ENCODE measurements around the gene ACIN1. TPM values are rescaled to one million over a fixed set of nuclear protein-coding genes. Genes with fewer than 3 reads are reported as not detected.
A peak's percentile ranks its signal among the peaks of the same experiment; 100 is the strongest.

The ACIN1 gene
- polyA plus RNA-seq, 1 donor: 225 TPM

GRCh38 chr14:23040100-23040499, 54.8 kb downstream of the ACIN1 start:
- H3K9me3 ChIP-seq (ENCODE audit: control insufficient read depth, low read depth, low read length): no peaks in the 10 kb centered on the region
- H3K4me1 ChIP-seq (ENCODE audit: control insufficient read depth, insufficient read depth, low read length): no peaks in the 10 kb centered on the region
- WGBS (ENCODE audit: insufficient coverage, low lambda C conversion rate): no CpG with 5 or more reads among the region's 4 CpGs
- no peak overlapping the region for H3K4me3 ChIP-seq (ENCODE audit: low read length)
- no peak overlapping the region for H3K27ac ChIP-seq (ENCODE audit: low read length)
- no peaks in the 10 kb centered on the region for H3K36me3 ChIP-seq (ENCODE audit: control insufficient read depth, insufficient read depth, low read length)
- no peaks in the 10 kb centered on the region for H3K27me3 ChIP-seq (ENCODE audit: control insufficient read depth, insufficient read depth, low read length)
- no peak for DNase-seq

GRCh38 chr14:23035303-23036144, 59.4 kb downstream of the ACIN1 start:
- H3K27me3 ChIP-seq (ENCODE audit: control insufficient read depth, insufficient read depth, low read length): no peaks in the 10 kb centered on the region
- H3K4me1 ChIP-seq (ENCODE audit: control insufficient read depth, insufficient read depth, low read length): peaks cover 10% of the 10 kb centered on the region
- peak overlapping the region; percentile 89 for H3K27ac ChIP-seq (ENCODE audit: low read length)
- H3K4me3 ChIP-seq (ENCODE audit: low read length): peak overlapping the region; percentile 91
- DNase-seq: no peak
- 0% methylated on average over 2 of the region's 14 CpGs for WGBS (ENCODE audit: insufficient coverage, low lambda C conversion rate)
- peaks cover 26% of the 10 kb centered on the region for H3K36me3 ChIP-seq (ENCODE audit: control insufficient read depth, insufficient read depth, low read length)
- no peaks in the 10 kb centered on the region for H3K9me3 ChIP-seq (ENCODE audit: control insufficient read depth, low read depth, low read length)

GRCh38 chr14:23034498-23035302, 60.2 kb downstream of the ACIN1 start, which contains the start of gene PSMB5:
Gene PSMB5 (minus strand): TSS chr14:23034900. CDS start chr14:23034881, 19 bp downstream.
- WGBS (ENCODE audit: insufficient coverage, low lambda C conversion rate): no CpG with 5 or more reads among the region's 36 CpGs
- no peaks in the 10 kb centered on the region for H3K27me3 ChIP-seq (ENCODE audit: control insufficient read depth, insufficient read depth, low read length)
- peaks cover 29% of the 10 kb centered on the region for H3K36me3 ChIP-seq (ENCODE audit: control insufficient read depth, insufficient read depth, low read length)
- peak within 1 kb of the TSS; percentile 91 for H3K4me3 ChIP-seq (ENCODE audit: low read length)
- peak; percentile 92 to 98 for DNase-seq
- peak within 1 kb of the TSS; percentile 89 for H3K27ac ChIP-seq (ENCODE audit: low read length)
- peaks cover 10% of the 10 kb centered on the region for H3K4me1 ChIP-seq (ENCODE audit: control insufficient read depth, insufficient read depth, low read length)
- H3K9me3 ChIP-seq (ENCODE audit: control insufficient read depth, low read depth, low read length): no peaks in the 10 kb centered on the region

DNA sequence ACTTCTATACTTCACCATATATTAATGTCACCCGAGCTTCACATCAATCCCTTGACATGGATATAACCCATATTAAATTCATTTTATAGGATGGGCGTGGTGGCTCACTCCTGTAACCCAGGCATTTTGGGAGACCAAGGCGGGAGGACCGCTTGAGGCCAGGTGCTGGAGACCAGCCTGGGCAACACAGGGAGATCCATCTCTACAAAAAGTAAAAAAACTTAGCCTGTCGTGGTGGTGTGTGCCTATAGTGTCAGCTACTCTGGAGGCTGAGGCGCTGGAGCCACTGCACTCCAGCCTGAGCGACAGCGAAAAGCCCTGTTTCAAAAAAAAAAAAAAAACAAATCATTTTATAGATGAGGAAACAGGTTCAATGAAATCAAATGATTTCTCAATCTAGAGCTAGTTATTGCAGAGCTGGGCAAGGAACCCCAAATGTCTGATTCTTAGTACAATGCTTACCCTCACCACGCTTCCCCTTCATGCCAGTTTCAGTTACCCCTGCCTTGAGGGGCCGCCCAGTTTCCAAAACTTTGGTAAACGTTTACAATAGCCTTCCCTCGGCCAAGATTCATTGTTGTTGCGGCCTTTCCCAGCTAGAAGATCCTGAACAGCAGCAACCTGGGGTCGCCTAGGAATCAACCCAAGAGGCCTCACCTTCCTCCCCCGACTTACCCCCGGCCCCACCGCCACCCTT, 61.0 kb downstream of the ACIN1 start:
- Histone ChIP-seq H3K27ac (ENCODE audit: low read length) (peak overlapping the region; percentile 89), H3K4me3 (ENCODE audit: low read length) (peak overlapping the region; percentile 91), H3K4me1 (ENCODE audit: control insufficient read depth, insufficient read depth, low read length) (peaks cover 10% of the 10 kb centered on the region), H3K36me3 (ENCODE audit: control insufficient read depth, insufficient read depth, low read length) (peaks cover 34% of the 10 kb centered on the region), H3K27me3 (ENCODE audit: control insufficient read depth, insufficient read depth, low read length) (no peaks in the 10 kb centered on the region), H3K9me3 (ENCODE audit: control insufficient read depth, low read depth, low read length) (no peaks in the 10 kb centered on the region)
- WGBS (ENCODE audit: insufficient coverage, low lambda C conversion rate): 90% methylated on average over 2 of the region's 17 CpGs
- no peak for DNase-seq

GRCh38 chr14:23033251-23033727, 61.6 kb downstream of the ACIN1 start:
- Histone ChIP-seq H3K4me1 (ENCODE audit: control insufficient read depth, insufficient read depth, low read length) (peaks cover 10% of the 10 kb centered on the region), H3K27ac (ENCODE audit: low read length) (no peak overlapping the region), H3K4me3 (ENCODE audit: low read length) (no peak overlapping the region), H3K27me3 (ENCODE audit: control insufficient read depth, insufficient read depth, low read length) (no peaks in the 10 kb centered on the region), H3K9me3 (ENCODE audit: control insufficient read depth, low read depth, low read length) (no peaks in the 10 kb centered on the region), H3K36me3 (ENCODE audit: control insufficient read depth, insufficient read depth, low read length) (peaks cover 38% of the 10 kb centered on the region)
- no peak for DNase-seq
- 100% methylated on average over 1 of the region's 10 CpGs for WGBS (ENCODE audit: insufficient coverage, low lambda C conversion rate)

- H3K36me3 ChIP-seq (ENCODE audit: control insufficient read depth, insufficient read depth, low read length): peaks cover 47% of the 10 kb centered on the region
- WGBS (ENCODE audit: insufficient coverage, low lambda C conversion rate): 96% methylated on average over 3 of the region's 4 CpGs
Observed at GRCh38 chr14:23030936-23031335, 64.0 kb downstream of the ACIN1 start.

GRCh38 chr14:23028799-23029198, 66.1 kb downstream of the ACIN1 start:
- no peaks in the 10 kb centered on the region for H3K9me3 ChIP-seq (ENCODE audit: control insufficient read depth, low read depth, low read length)
- WGBS (ENCODE audit: insufficient coverage, low lambda C conversion rate): 80% methylated on average over 1 of the region's 2 CpGs
- H3K27ac ChIP-seq (ENCODE audit: low read length): no peak overlapping the region
- no peak for DNase-seq
- no peak overlapping the region for H3K4me3 ChIP-seq (ENCODE audit: low read length)
- peaks cover 19% of the 10 kb centered on the region for H3K4me1 ChIP-seq (ENCODE audit: control insufficient read depth, insufficient read depth, low read length)
- H3K36me3 ChIP-seq (ENCODE audit: control insufficient read depth, insufficient read depth, low read length): peaks cover 50% of the 10 kb centered on the region
- no peaks in the 10 kb centered on the region for H3K27me3 ChIP-seq (ENCODE audit: control insufficient read depth, insufficient read depth, low read length)

More at GRCh38 chr14:23030936-23031335, 64.0 kb downstream of the ACIN1 start:
- DNase-seq: no peak
- Histone ChIP-seq H3K27ac (ENCODE audit: low read length) (no peak overlapping the region), H3K4me3 (ENCODE audit: low read length) (no peak overlapping the region), H3K4me1 (ENCODE audit: control insufficient read depth, insufficient read depth, low read length) (peaks cover 10% of the 10 kb centered on the region), H3K9me3 (ENCODE audit: control insufficient read depth, low read depth, low read length) (no peaks in the 10 kb centered on the region), H3K27me3 (ENCODE audit: control insufficient read depth, insufficient read depth, low read length) (no peaks in the 10 kb centered on the region)

DNA sequence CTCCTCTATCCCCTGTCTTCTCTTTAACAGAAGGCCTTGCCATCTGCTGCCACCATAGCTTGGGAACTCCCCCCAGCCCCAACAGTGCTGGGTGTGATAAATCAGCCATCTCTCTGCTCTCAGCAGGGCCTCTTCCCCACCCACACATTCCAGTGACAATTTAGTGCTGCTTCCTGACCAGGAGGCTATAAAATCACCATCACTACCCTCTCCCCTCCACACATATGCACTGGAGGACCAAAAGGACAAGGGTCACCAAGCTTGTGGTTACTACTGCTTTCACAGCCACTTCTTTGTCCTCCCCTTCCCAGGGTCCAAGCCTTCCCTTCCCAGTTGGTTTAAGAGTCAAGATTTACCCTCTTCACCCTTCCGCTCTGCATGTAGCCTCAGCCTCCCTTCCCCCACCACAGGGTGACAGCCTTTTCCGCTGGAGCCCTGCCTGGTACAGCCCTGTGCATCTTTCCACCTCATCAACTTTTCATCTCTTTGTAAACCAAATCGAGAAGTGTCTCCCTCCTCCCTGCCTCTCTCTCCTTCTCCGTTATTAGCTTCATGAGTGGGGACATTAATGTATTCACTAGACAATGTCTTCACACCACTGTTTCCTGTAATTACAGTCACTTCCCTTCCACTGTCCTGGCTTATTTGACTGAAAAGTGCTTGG, 69.7 kb downstream of the ACIN1 start:
- no peaks in the 10 kb centered on the region for H3K9me3 ChIP-seq (ENCODE audit: control insufficient read depth, low read depth, low read length)
- no peak overlapping the region for H3K4me3 ChIP-seq (ENCODE audit: low read length)
- H3K4me1 ChIP-seq (ENCODE audit: control insufficient read depth, insufficient read depth, low read length): peaks cover 12% of the 10 kb centered on the region
- H3K27me3 ChIP-seq (ENCODE audit: control insufficient read depth, insufficient read depth, low read length): no peaks in the 10 kb centered on the region
- DNase-seq: peak; percentile 40 to 70
- H3K36me3 ChIP-seq (ENCODE audit: control insufficient read depth, insufficient read depth, low read length): peaks cover 21% of the 10 kb centered on the region
- H3K27ac ChIP-seq (ENCODE audit: low read length): peak overlapping the region; percentile 42
- no CpG with 5 or more reads among the region's 4 CpGs for WGBS (ENCODE audit: insufficient coverage, low lambda C conversion rate)

GRCh38 chr14:23024612-23025075, 70.3 kb downstream of the ACIN1 start:
- DNase-seq: no peak
- no peak overlapping the region for H3K4me3 ChIP-seq (ENCODE audit: low read length)
- peaks cover 12% of the 10 kb centered on the region for H3K4me1 ChIP-seq (ENCODE audit: control insufficient read depth, insufficient read depth, low read length)
- H3K36me3 ChIP-seq (ENCODE audit: control insufficient read depth, insufficient read depth, low read length): peaks cover 21% of the 10 kb centered on the region
- no peaks in the 10 kb centered on the region for H3K27me3 ChIP-seq (ENCODE audit: control insufficient read depth, insufficient read depth, low read length)
- H3K9me3 ChIP-seq (ENCODE audit: control insufficient read depth, low read depth, low read length): no peaks in the 10 kb centered on the region
- no peak overlapping the region for H3K27ac ChIP-seq (ENCODE audit: low read length)
- no CpG with 5 or more reads among the region's 7 CpGs for WGBS (ENCODE audit: insufficient coverage, low lambda C conversion rate)

Data from large intestine (tissue), 3 donors.